ENCODE measurements around the gene FOXF2. TPM values are rescaled to one million over a fixed set of nuclear protein-coding genes. Genes with fewer than 3 reads are reported as not detected.

FOXF2 gene
- polyA plus RNA-seq, 3 donors from 2014 or later: not detected

- DNase-seq: no peak
- peaks cover 0 to under 1% (median 0%) of the 10 kb centered on the region in 3 donors for H3K36me3 Mint-ChIP-seq
- peaks cover 19 to 42% (median 26%) of the 10 kb centered on the region in 3 donors for H3K27me3 Mint-ChIP-seq (ENCODE audit: low read depth in 3 of 3)
- peak overlapping the region in 2 of 5 donors; percentile 53 to 63 for H3K4me3 Mint-ChIP-seq
- no peaks in the 10 kb centered on the region for H3K9me3 Mint-ChIP-seq
- H3K4me1 Mint-ChIP-seq: peaks cover 9 to 10% of the 10 kb centered on the region in 2 donors
- no peak overlapping the region for H3K27ac Mint-ChIP-seq
Measured at GRCh38 chr6:1390133-1390945, 963 bp downstream of the FOXF2 start.

GRCh38 chr6:1390946-1391799 is 1.8 kb downstream of the FOXF2 start:
- Mint-ChIP-seq H3K36me3 (no peaks in the 10 kb centered on the region), H3K27ac (no peak overlapping the region), H3K4me3 (peak overlapping the region in 2 of 5 donors; percentile 13 to 49)

DNA sequence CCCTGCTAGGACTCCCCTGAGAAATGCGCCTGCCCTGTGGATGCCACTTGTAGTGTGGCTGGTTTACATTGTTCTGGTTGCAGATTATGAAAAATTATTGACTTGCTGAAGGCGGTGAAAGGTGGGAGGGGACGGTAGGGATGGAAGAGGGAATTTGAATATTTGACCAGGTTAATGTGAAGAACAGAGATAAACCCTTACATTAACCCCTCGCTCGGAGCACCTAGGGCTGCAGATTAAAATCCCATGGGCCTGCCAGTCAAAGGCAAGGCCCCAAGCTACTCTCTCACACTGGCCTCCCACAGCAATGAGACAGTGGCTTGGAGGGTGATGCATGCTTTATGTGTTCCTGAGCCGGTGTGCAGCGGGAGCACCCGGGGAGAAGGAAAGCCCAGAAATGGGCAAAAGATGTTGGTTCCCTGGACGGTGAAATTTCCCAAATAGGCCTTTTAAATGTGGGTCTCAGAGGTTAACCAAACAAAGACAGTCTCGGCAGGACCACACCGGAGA is 2.5 kb downstream of the FOXF2 start:
- Mint-ChIP-seq H3K4me3 (no peak overlapping the region), H3K27ac (no peak overlapping the region), H3K27me3 (ENCODE audit: low read depth in 3 of 3) (peaks cover 21 to 42% (median 25%) of the 10 kb centered on the region in 3 donors), H3K4me1 (peaks cover 9 to 11% of the 10 kb centered on the region in 2 donors), H3K9me3 (no peaks in the 10 kb centered on the region), H3K36me3 (no peaks in the 10 kb centered on the region)
- DNase-seq: no peak

More at GRCh38 chr6:1390946-1391799, 1.8 kb downstream of the FOXF2 start:
- Mint-ChIP-seq H3K9me3 (no peaks in the 10 kb centered on the region), H3K27me3 (ENCODE audit: low read depth in 3 of 3) (peaks cover 19 to 41% (median 24%) of the 10 kb centered on the region in 3 donors), H3K4me1 (peaks cover 7 to 9% of the 10 kb centered on the region in 2 donors)
- DNase-seq: no peak

DNA sequence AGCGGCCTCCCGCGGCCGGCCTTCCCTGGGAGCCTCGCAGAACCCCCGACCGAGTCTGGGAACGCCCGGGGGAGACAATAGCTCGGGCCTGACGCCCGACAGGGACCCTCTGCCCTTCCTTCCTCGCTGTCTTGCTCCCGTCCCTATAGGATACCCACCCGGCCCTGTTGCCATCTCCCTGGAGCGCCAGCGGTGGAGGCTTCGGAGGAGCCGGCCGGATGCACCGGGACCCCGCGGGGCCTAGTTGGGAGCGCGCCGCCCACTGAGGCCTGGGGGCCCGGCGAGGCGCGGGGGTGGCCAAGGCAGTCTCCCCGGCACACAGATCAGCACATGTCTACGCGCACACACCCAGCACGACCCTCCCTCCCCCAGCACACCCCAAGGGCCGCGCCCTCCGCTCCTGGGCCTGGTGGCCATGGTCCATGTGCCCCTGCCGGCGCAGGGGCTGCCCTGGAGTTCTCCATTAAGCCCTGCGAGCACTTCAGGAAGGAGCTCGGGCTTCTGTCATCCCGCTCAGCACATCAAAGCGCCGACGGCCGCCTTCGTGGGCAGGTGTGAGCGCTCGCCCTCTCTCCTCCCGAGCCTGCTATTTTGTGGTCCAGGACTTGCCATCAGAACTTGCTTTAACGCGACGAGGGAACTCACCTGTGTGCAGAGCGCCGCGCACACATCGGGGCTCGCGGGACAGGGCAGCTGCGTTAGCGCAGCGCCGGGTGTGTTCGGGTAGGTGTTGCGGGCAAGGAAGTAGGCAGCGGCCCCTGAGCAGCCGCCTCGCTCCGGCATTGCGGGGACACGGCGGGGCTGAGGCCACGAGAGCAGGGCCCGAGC is 3.7 kb downstream of the FOXF2 start:
- Mint-ChIP-seq H3K36me3 (no peaks in the 10 kb centered on the region), H3K4me3 (no peak overlapping the region), H3K4me1 (peaks cover 12 to 16% of the 10 kb centered on the region in 2 donors), H3K9me3 (no peaks in the 10 kb centered on the region), H3K27ac (no peak overlapping the region), H3K27me3 (ENCODE audit: low read depth in 3 of 3) (peaks cover 21 to 41% (median 27%) of the 10 kb centered on the region in 3 donors)
- no peak for DNase-seq

- no peak overlapping the region for H3K4me3 Mint-ChIP-seq
- no peaks in the 10 kb centered on the region for H3K36me3 Mint-ChIP-seq
- H3K27ac Mint-ChIP-seq: no peak overlapping the region
- H3K27me3 Mint-ChIP-seq (ENCODE audit: low read depth in 3 of 3): peaks cover 14 to 37% (median 21%) of the 10 kb centered on the region in 3 donors
- no peak for DNase-seq
- H3K4me1 Mint-ChIP-seq: peaks cover 10 to 13% of the 10 kb centered on the region in 2 donors
- no peaks in the 10 kb centered on the region for H3K9me3 Mint-ChIP-seq
Measured at GRCh38 chr6:1393641-1394283, 4.4 kb downstream of the FOXF2 start.

- Mint-ChIP-seq H3K9me3 (no peaks in the 10 kb centered on the region), H3K4me3 (no peak overlapping the region), H3K36me3 (no peaks in the 10 kb centered on the region), H3K27me3 (ENCODE audit: low read depth in 3 of 3) (peaks cover 13 to 38% (median 19%) of the 10 kb centered on the region in 3 donors), H3K4me1 (peaks cover 8 to 9% of the 10 kb centered on the region in 2 donors), H3K27ac (no peak overlapping the region)
- DNase-seq: no peak
Measured at GRCh38 chr6:1394514-1395463, 5.4 kb downstream of the FOXF2 start.

GRCh38 chr6:1395506-1395905 is 6.1 kb downstream of the FOXF2 start:
- peaks cover 13 to 38% (median 19%) of the 10 kb centered on the region in 3 donors for H3K27me3 Mint-ChIP-seq (ENCODE audit: low read depth in 3 of 3)
- no peaks in the 10 kb centered on the region for H3K36me3 Mint-ChIP-seq
- no peak for DNase-seq
- H3K27ac Mint-ChIP-seq: no peak overlapping the region
- H3K9me3 Mint-ChIP-seq: no peaks in the 10 kb centered on the region
- H3K4me1 Mint-ChIP-seq: peaks cover 6 to 9% of the 10 kb centered on the region in 2 donors
- no peak overlapping the region for H3K4me3 Mint-ChIP-seq

- DNase-seq: no peak
- Mint-ChIP-seq H3K4me1 (peaks cover 6 to 9% of the 10 kb centered on the region in 2 donors), H3K9me3 (no peaks in the 10 kb centered on the region), H3K4me3 (peak overlapping the region in 1 of 5 donors; percentile 57), H3K36me3 (no peaks in the 10 kb centered on the region), H3K27ac (no peak overlapping the region), H3K27me3 (ENCODE audit: low read depth in 3 of 3) (peaks cover 13 to 36% (median 19%) of the 10 kb centered on the region in 3 donors)
Measured at GRCh38 chr6:1395941-1396908, 6.8 kb downstream of the FOXF2 start.

DNA sequence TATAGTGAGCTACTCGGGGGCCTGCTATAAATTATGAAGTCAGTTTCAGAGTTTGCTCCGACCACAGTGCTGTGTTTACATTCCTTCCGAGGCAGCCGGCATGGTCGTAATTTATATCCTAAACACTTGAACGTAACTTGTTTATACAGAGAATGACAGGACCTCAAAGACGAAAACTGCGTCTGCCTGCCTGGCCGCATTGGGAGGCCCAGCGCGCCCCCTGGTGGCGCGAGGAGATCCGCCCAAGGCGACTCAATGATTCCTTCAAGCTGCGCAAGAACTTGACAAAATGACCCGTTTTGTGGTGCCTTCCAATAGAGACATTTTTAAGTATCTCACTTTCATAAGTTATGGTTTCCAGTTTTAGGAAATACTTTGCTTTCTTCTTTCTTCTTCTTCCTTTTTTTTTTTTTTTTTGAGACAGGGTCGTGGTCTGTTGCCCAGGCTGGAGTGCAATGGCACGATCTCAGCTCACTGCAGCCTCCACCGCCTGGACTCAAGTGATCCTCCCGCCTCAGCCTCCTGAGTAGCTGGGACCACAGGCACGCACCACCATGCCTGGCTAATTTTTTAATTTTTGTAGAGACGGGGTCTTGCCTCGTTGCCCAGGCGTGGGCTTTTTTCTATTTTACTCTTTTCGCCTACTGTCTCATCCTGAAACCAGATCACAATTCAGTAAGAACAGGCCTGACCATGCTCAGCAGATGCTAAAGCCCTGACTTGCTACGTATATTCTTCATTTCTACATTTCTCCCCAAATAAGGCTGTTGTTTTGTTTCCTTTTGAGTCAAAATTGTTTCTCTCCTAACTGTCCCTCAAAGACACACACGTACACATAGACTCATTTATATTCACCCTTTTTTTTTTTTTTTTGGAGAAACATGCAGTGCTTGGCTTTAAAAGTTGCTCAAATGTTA is 7.8 kb downstream of the FOXF2 start:
- Mint-ChIP-seq H3K27ac (no peak overlapping the region), H3K27me3 (ENCODE audit: low read depth in 3 of 3) (peaks cover 8 to 27% (median 19%) of the 10 kb centered on the region in 3 donors), H3K4me3 (peak overlapping the region in 1 of 5 donors; percentile 57), H3K36me3 (no peaks in the 10 kb centered on the region), H3K9me3 (no peaks in the 10 kb centered on the region), H3K4me1 (peaks cover 4 to 9% of the 10 kb centered on the region in 2 donors)
- peak; percentile 31 to 58 (median 49) for DNase-seq

GRCh38 chr6:1399085-1399780 is 9.9 kb downstream of the FOXF2 start:
- H3K9me3 Mint-ChIP-seq: no peaks in the 10 kb centered on the region
- no peak overlapping the region for H3K4me3 Mint-ChIP-seq
- H3K27me3 Mint-ChIP-seq (ENCODE audit: low read depth in 3 of 3): peaks cover 8 to 27% (median 12%) of the 10 kb centered on the region in 3 donors
- peaks cover 4 to 9% of the 10 kb centered on the region in 2 donors for H3K4me1 Mint-ChIP-seq
- H3K27ac Mint-ChIP-seq: no peak overlapping the region
- no peak for DNase-seq
- H3K36me3 Mint-ChIP-seq: no peaks in the 10 kb centered on the region

All from immature natural killer cell (primary cell).